Activated CD8-positive, alpha-beta memory T cell treated with anti-CD3 and anti-CD28 coated beads for 36 hours (primary cell): Measurements from ENCODE around the gene TOP3B. TPM values are rescaled to one million over a fixed set of nuclear protein-coding genes. Genes with fewer than 3 reads are reported as not detected.

Source experiments
- CTCF ChIA-PET: fragments of 350-600 bp; sonication (Branson Sonifier 250); formaldehyde crosslinking; loops from one replicate; lab custom pipeline; 2021; ENCODE audit warnings: antibody characterized with exemption; lab: Charles Lee
- POLR2A ChIA-PET: fragments of 350-600 bp; sonication (Branson Sonifier 250); formaldehyde crosslinking; loops from one replicate; lab custom pipeline; 2021; ENCODE audit warnings: antibody characterized with exemption; lab: Charles Lee
- total RNA-seq, 2 experiments: library from RNA; stranded (reverse); gene quantifications; one replicate each; pipeline ENCODE4 v1.2.3, GENCODE V29; 2021

Gene TOP3B, protein sequence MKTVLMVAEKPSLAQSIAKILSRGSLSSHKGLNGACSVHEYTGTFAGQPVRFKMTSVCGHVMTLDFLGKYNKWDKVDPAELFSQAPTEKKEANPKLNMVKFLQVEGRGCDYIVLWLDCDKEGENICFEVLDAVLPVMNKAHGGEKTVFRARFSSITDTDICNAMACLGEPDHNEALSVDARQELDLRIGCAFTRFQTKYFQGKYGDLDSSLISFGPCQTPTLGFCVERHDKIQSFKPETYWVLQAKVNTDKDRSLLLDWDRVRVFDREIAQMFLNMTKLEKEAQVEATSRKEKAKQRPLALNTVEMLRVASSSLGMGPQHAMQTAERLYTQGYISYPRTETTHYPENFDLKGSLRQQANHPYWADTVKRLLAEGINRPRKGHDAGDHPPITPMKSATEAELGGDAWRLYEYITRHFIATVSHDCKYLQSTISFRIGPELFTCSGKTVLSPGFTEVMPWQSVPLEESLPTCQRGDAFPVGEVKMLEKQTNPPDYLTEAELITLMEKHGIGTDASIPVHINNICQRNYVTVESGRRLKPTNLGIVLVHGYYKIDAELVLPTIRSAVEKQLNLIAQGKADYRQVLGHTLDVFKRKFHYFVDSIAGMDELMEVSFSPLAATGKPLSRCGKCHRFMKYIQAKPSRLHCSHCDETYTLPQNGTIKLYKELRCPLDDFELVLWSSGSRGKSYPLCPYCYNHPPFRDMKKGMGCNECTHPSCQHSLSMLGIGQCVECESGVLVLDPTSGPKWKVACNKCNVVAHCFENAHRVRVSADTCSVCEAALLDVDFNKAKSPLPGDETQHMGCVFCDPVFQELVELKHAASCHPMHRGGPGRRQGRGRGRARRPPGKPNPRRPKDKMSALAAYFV
- total RNA-seq: 10 to 100 TPM; 33.2 to 38.8 TPM

DNA sequence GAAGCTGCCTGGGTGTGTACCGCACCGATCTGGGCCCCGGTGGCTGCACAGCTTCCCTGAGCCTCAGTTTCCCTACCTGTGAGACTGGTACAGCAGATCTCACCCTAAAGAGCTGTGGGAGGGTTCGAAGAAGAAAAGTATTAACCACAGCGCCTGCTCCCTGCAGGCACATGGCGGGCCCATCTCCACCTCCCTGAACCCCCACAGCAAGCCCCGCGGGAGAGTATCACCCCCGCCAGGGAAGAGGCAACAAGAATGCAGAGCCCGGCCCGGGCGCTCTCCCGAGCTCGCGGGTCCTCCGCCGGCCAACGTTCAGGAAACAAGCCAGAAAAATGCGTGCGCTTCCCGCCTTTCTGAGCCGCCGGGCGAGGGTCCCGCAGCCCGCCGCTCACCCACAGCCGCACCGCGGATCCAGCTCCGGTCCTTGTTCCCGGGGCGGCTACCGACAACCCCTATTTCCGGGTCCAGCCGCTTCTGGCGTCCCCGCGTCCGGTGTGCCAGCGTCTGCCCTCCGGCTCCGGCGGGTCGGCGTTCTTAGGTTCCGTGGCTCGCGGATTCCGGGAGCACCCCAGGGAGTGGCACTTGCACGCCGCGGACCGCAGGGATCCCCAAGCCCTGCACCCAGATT is at the start of gene TOP3B:
TSS of gene TOP3B (minus strand) at position 450 of the 628 bp plus-strand sequence. CDS start 7,078 bp downstream, outside the sequence.
- POLR2A ChIA-PET: no interaction called here
- CTCF ChIA-PET: interaction anchor here (0.6 to 2.4 kb wide), 4 partner anchors 10 to 713 kb away, joined by 3 to 15 read pairs (median 4); no protein-coding TSS in a partner anchor

DNA sequence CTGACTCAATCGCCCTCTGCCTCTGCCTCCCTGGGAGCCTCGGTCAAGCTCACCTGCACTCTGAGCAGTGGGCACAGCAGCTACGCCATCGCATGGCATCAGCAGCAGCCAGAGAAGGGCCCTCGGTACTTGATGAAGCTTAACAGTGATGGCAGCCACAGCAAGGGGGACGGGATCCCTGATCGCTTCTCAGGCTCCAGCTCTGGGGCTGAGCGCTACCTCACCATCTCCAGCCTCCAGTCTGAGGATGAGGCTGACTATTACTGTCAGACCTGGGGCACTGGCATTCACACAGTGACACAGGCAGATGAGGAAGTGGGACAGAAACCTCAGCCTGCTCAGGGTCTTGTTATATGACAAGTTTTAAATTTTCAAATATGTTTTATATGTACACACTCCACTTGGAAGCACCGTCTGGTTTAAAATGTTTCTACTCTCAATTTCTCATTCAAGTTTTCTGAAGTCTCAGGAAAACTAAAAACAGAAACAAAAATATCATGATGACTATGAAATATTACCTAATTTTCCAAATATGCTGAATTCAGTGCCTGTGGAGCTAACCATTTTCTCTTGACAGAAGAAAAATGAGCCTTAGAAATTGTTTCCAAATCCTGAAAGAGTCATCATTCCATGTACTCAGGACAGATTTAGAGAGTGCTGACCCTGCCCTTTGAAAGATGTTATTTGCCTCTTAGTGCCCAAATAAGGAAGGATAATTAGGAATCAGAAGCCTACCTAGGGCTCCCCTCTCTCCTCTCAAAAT is 48.8 kb upstream of the TOP3B start:
- ChIA-PET CTCF (no interaction called here), POLR2A (no interaction called here)

GRCh38 chr22:22030493-22031182 is 48.1 kb upstream of the TOP3B start:
- ChIA-PET POLR2A (no interaction called here), CTCF (no interaction called here)

GRCh38 chr22:22027955-22028354 is 45.4 kb upstream of the TOP3B start:
- ChIA-PET POLR2A (no interaction called here), CTCF (no interaction called here)

DNA sequence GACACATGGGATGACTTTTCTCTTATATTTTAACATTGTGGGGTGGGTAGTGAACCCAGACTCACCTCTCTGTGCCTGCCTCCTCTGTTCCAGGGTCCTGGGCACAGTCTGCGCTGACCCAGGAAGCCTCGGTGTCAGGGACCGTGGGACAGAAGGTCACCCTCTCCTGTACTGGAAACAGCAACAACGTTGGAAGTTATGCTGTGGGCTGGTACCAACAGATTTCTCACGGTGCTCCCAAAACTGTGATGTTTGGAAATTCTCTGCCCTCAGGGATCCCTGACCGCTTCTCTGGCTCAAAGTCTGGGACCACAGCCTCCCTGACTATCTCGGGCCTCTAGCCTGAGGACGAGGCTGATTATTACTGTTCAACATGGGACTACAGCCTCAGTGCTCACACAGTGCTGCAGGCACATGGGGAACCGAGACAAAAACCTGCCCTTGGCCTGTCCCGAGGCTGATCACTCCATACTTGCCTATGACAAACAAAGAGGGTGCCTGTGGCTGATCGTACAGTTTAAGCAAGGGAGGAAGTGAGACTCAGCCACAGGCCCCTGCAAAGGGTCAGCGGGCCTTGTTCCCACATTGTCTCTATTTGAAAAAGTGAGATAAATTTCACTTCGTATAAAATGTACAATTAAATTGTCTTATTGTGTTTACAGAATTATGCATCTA is 43.7 kb upstream of the TOP3B start:
- POLR2A ChIA-PET: no interaction called here

DNA sequence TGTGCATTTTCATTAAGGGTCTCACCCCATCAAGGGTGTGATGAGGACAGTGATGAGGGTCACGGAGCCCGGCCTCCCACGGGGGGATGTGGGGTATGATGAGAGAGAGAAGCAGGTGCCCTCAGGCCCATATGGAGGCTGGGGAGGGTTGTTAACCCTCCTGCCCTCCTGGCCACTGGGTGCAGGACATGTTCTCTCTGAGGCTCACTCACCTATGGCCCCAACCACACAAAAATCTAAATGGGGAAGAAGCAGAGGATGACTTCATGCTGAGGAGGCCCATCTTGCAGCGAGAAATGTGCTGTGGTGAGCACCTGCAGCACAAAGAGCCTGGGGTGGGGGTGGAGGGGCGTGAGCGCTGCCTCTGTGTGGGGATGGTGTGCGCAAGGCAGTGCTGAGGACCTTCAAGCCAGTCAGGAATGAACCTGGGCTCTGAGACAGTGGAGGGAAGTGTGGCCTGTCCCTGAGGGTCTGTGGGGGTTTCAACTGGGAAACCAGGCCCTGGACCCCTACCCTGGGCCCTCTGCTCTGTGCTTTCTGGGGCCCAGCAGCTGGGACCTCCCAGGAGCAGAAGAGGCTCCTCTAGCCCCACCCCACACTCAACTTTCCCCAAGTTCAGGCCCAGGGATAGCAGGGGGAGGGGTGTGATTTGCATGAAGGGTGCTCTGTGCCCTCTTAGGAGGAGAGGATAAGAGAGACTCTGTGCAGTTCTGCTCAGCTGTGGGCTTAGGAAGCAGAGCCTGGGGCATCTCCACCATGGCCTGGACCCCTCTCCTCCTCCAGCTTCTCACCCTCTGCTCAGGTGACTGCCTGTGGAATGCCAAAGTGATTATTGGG is 43.0 kb upstream of the TOP3B start:
- CTCF ChIA-PET: no interaction called here

More for the DNA sequence above, 43.7 kb upstream of the TOP3B start:
- CTCF ChIA-PET: no interaction called here

DNA sequence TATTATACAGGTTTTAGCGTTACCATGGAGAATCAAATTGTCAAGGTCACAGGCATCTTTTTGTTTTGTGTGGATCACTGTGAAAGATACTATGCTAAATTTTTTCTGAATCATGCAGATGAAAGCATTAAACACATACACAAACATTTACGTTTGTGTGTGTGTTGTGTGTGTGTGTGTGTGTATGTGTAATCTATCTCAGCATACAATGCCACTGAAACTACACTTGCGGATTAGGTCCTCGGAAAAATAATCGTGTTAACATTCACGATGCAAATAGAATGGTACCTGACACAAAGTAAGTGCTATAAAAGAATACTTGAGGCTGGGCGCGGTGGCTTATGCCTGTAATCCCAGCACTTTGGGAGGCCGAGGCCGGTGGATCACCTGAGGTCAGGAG is 41.9 kb upstream of the TOP3B start:
- POLR2A ChIA-PET: no interaction called here
- CTCF ChIA-PET: no interaction called here

More for the DNA sequence above, 43.0 kb upstream of the TOP3B start:
- POLR2A ChIA-PET: no interaction called here

DNA sequence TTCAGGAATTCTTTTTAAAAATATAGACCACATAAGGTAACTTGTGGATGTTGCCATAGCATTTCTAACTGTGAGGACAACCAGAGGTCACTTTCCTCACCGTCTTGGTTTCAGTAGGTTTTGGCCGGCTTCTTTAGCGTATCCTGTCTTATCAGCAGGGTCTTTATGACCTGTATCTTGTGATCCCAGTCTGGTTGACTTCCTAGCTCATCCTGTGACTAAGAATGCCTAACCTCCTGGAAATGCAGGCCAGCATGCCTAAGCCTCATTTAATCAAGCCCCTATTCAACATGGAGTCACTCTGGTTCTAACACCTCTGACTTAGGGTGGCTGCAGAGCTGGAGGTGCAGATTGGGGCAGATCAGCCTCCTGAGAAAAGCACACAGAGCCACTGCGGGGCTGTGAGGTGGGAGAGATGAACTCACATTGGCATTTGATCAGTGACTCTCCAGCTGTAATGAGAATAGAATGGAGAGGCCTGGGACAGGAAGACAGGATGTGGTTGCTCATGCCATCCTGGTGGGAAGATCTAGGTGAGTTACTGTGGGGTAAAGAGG is 41.1 kb upstream of the TOP3B start:
- ChIA-PET POLR2A (no interaction called here), CTCF (no interaction called here)

DNA sequence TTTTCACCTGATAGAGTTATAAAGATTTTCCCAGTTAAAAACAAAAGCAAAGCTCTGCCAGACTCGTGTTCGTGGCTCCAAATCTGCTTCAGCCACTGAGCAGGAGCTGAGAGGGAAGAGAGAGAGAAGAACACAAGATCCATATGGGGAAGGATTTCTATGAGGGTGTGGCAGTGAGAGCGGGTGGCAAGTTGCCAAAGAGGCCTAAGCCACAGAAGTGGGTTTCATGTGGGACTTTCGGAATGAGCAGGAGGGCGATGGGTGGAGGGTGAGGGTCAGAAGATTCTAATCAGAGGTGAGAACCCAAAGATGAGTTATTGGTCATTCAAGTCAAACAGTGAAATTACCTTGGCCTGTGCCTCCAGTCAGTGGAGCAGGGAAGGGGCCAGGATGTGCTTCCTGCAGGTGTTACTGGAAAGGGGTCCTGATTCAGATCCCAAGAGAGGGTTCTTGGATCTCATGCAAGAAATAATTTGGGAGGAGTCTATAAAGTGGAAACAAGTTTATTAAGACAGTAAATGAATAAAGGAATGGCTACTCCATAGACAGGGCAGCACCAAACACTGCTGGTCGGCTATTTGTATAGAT is 40.5 kb upstream of the TOP3B start:
- POLR2A ChIA-PET: interaction anchor here (0.6 kb wide), 1 partner anchor 10 kb away, joined by 6 read pairs; no protein-coding TSS in a partner anchor
- CTCF ChIA-PET: no interaction called here

DNA sequence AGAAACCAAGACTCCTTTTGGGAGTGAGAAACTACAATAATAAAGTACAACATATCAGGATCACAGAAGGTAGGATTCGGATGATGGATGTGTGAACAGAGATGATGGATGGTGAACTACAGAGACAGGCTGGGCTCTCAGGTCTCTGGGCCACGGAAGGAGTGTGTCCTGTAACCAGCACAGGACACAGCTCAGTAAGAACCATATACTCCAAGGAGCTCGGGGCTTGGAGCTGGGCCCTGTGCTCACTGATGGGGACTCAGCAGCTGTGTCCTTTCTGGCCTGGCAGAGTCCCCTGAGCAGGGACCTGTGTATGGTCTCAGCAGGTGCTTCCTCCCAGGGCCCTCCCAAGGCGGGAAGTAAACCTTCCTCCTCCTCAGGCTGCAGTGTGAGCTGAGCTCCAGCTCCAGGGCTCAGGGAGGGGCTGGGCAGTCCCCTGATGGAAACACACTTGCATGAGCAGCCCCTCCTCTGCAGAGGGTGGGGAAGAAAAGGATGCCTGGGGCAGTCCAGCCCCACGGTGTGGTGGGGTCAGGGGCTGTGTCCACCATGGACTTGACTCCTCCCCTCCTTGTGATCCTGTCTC is 39.8 kb upstream of the TOP3B start:
- ChIA-PET POLR2A (no interaction called here), CTCF (no interaction called here)

DNA sequence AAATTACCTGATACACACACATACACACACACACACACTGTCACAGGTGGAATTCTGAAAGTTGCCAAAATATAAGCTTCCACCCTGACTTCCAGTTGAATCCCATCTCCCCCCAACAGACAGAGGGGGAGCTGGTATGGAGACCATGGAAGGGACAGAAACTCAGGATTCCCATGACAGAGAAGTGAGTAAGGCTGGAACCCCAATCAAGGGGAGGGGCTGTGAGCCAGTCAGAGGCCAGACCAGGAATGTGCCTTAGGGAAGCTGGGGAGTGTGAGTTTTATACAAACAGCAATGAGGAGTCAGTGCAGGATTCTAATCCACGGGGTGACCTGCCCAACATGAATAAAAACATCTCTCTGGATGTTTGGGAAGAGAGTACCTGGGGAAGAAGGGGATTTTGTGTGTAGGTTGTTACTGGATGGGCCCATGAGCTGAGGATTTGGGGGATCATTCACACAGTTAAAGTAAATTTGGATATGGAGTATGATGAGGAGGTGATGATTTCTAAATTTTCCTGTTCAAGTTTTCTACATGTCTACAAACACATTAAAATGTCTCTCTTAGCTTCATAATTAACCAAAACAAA is 38.7 kb upstream of the TOP3B start:
- ChIA-PET CTCF (interaction anchor here (1.2 kb wide), 1 partner anchor 49 kb away, joined by 3 read pairs; no protein-coding TSS in a partner anchor), POLR2A (no interaction called here)

GRCh38 chr22:22020425-22020852 is 37.9 kb upstream of the TOP3B start:
- ChIA-PET POLR2A (no interaction called here), CTCF (interaction anchor here (0.8 to 1.2 kb wide), 2 partner anchors 43 to 48 kb away, joined by 3 read pairs; no protein-coding TSS in a partner anchor)

- ChIA-PET POLR2A (no interaction called here), CTCF (interaction anchor here (0.8 to 1.2 kb wide), 2 partner anchors 43 to 48 kb away, joined by 3 read pairs; no protein-coding TSS in a partner anchor)
These were observed 37.3 kb upstream of the TOP3B start for GRCh38 chr22:22019659-22020424.

DNA sequence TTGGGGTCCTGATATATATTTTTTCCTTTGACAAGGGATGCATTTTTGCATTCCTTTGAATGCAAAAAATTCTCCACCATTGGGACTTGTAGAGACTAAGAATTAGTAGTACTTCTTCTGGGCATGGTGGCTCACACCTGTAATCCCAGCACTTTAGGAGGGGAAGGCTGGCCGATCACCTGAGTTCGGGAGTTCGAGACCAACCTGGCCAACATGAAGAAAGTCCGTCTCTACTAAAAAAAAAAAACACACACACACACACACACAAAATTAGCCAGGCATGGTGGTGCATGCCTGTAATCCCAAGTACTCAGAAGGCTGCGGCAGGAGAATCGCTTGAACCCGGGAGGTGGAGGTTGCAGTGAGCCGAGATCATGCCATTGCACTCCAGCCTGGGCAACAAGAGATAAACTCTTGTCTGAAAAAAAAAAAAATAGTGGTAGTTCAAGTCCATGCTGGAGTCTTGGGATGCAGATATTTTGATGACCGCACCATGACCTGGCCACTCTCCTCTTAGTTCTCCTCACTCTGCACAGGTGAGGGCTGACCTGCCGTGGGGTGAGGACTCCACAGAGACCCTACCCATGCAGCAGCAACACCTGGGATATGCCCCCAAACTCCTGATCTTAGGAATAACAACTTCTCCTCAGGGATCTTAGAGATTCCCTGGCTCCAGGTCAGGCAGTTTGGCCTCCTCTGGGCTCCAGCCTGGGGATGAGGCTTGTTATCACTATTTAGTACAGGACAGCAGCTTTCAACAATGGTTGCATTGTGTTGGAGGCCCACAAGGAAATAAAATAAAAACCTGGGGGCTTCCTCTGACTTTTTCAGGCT is 36.5 kb upstream of the TOP3B start:
- ChIA-PET CTCF (no interaction called here), POLR2A (no interaction called here)
